SH-SY5Y (cell line): ENCODE measurements around the gene GP1BB.

Experiments
- GATA2 ChIP-seq: IDR thresholded peaks from 2 replicates; pipeline ENCODE4 v1.6.1; 2011; ENCODE audit warnings: mild to moderate bottlenecking, low read depth, low read length
- GATA3 ChIP-seq: IDR thresholded peaks from 2 replicates; pipeline ENCODE4 v1.6.1; 2011; ENCODE audit warnings: low read depth, mild to moderate bottlenecking, low read length, moderate library complexity

- TF ChIP-seq GATA3 (no peak), GATA2 (peak; percentile 49)
Observed at GRCh38 chr22:19766511-19767426, 43.4 kb downstream of the GP1BB start.
